Measurements from ENCODE around the gene PEAK3. TPM values are rescaled to one million over a fixed set of nuclear protein-coding genes. Genes with fewer than 3 reads are reported as not detected.

PEAK3 gene
- total and polyA plus RNA-seq, 2 donors (not counting 1 experiment from before 2014, with no cell fraction given) = not detected

- TF ChIP-seq CTCF (conservative IDR thresholded peaks at IDR 0.05 in 1 of 2, IDR thresholded peaks at IDR 0.05 in 1 of 2; ENCODE audit: low read depth in 1 of 2, low read length in 2 of 2) = no peak
- TF ChIP-seq EZH2 (IDR thresholded peaks at IDR 0.05; ENCODE audit: low read length, missing control alignments) = no peak
- no peaks in the 10 kb centered on the region for H3K9me3 ChIP-seq (ENCODE audit: control insufficient read depth, insufficient read depth, low read depth, low read length)
These were observed 35.9 kb downstream of the PEAK3 start for GRCh38 chr19:2246014-2246620.

GRCh38 chr19:2245273-2245672 is 36.7 kb downstream of the PEAK3 start:
- Histone ChIP-seq H3K27me3 (ENCODE audit: control insufficient read depth, insufficient read depth, low read length) (peaks cover 4% of the 10 kb centered on the region), H3K36me3 (ENCODE audit: control insufficient read depth, insufficient read depth, low read length) (peaks cover 37% of the 10 kb centered on the region), H3K79me2 (ENCODE audit: control insufficient read depth, insufficient read depth, low read length) (peaks cover 42% of the 10 kb centered on the region), H3K9me3 (ENCODE audit: control insufficient read depth, insufficient read depth, low read depth, low read length) (no peaks in the 10 kb centered on the region), H3K27ac (ENCODE audit: insufficient read depth, low read length) (no peak overlapping the region), H2AFZ (ENCODE audit: low read length) (no peak overlapping the region), H3K4me2 (ENCODE audit: extremely low read depth, insufficient read depth, low read length) (no peak overlapping the region), H3K4me3 (replicated peaks in 1 of 4; ENCODE audit: control extremely low read depth in 1 of 4, insufficient read depth in 1 of 4, low read depth in 3 of 4, low read length in 4 of 4) (no peak overlapping the region), H3K4me1 (ENCODE audit: control insufficient read depth, extremely low read depth, insufficient read depth, low read length) (peaks cover 8% of the 10 kb centered on the region), H4K20me1 (ENCODE audit: control insufficient read depth, extremely low read depth, insufficient read depth, low read length) (peaks cover 4% of the 10 kb centered on the region), H3K9ac (ENCODE audit: insufficient read depth, low read length) (no peak overlapping the region)
- DNase-seq (ENCODE audit: low read depth in 2 of 2) = no peak
- no peak for TF ChIP-seq EZH2 (IDR thresholded peaks at IDR 0.05; ENCODE audit: low read length, missing control alignments)
- TF ChIP-seq CTCF (conservative IDR thresholded peaks at IDR 0.05 in 1 of 2, IDR thresholded peaks at IDR 0.05 in 1 of 2; ENCODE audit: low read depth in 1 of 2, low read length in 2 of 2) = no peak

More at GRCh38 chr19:2246014-2246620, 35.9 kb downstream of the PEAK3 start:
- Histone ChIP-seq H3K36me3 (ENCODE audit: control insufficient read depth, insufficient read depth, low read length) (peaks cover 37% of the 10 kb centered on the region), H2AFZ (ENCODE audit: low read length) (no peak overlapping the region), H3K79me2 (ENCODE audit: control insufficient read depth, insufficient read depth, low read length) (peaks cover 34% of the 10 kb centered on the region), H3K27me3 (ENCODE audit: control insufficient read depth, insufficient read depth, low read length) (peaks cover 12% of the 10 kb centered on the region), H3K4me2 (ENCODE audit: extremely low read depth, insufficient read depth, low read length) (no peak overlapping the region), H3K27ac (ENCODE audit: insufficient read depth, low read length) (no peak overlapping the region), H3K4me1 (ENCODE audit: control insufficient read depth, extremely low read depth, insufficient read depth, low read length) (peaks cover 4% of the 10 kb centered on the region), H3K9ac (ENCODE audit: insufficient read depth, low read length) (no peak overlapping the region), H4K20me1 (ENCODE audit: control insufficient read depth, extremely low read depth, insufficient read depth, low read length) (no peaks in the 10 kb centered on the region), H3K4me3 (replicated peaks in 1 of 4; ENCODE audit: control extremely low read depth in 1 of 4, insufficient read depth in 1 of 4, low read depth in 3 of 4, low read length in 4 of 4) (no peak overlapping the region)
- DNase-seq (ENCODE audit: low read depth in 2 of 2) = no peak

- no peak overlapping the region for H3K4me3 ChIP-seq (replicated peaks in 1 of 4; ENCODE audit: control extremely low read depth in 1 of 4, insufficient read depth in 1 of 4, low read depth in 3 of 4, low read length in 4 of 4)
- no peak overlapping the region for H2AFZ ChIP-seq (ENCODE audit: low read length)
- H3K4me1 ChIP-seq (ENCODE audit: control insufficient read depth, extremely low read depth, insufficient read depth, low read length) = peaks cover 8% of the 10 kb centered on the region
- H3K79me2 ChIP-seq (ENCODE audit: control insufficient read depth, insufficient read depth, low read length) = peaks cover 50% of the 10 kb centered on the region
- H3K27ac ChIP-seq (ENCODE audit: insufficient read depth, low read length) = no peak overlapping the region
- no peak for DNase-seq (ENCODE audit: low read depth in 2 of 2)
- no peaks in the 10 kb centered on the region for H3K27me3 ChIP-seq (ENCODE audit: control insufficient read depth, insufficient read depth, low read length)
- TF ChIP-seq CTCF (conservative IDR thresholded peaks at IDR 0.05 in 1 of 2, IDR thresholded peaks at IDR 0.05 in 1 of 2; ENCODE audit: low read depth in 1 of 2, low read length in 2 of 2) (no peak), EZH2 (IDR thresholded peaks at IDR 0.05; ENCODE audit: low read length, missing control alignments) (no peak)
- H3K9me3 ChIP-seq (ENCODE audit: control insufficient read depth, insufficient read depth, low read depth, low read length) = no peaks in the 10 kb centered on the region
- no peak overlapping the region for H3K9ac ChIP-seq (ENCODE audit: insufficient read depth, low read length)
- peaks cover 4% of the 10 kb centered on the region for H4K20me1 ChIP-seq (ENCODE audit: control insufficient read depth, extremely low read depth, insufficient read depth, low read length)
- no peak overlapping the region for H3K4me2 ChIP-seq (ENCODE audit: extremely low read depth, insufficient read depth, low read length)
- H3K36me3 ChIP-seq (ENCODE audit: control insufficient read depth, insufficient read depth, low read length) = peaks cover 37% of the 10 kb centered on the region
These were observed 37.5 kb downstream of the PEAK3 start for GRCh38 chr19:2244486-2244885.
